ENCODE data around the gene KIFAP3.

Gene KIFAP3

DNA sequence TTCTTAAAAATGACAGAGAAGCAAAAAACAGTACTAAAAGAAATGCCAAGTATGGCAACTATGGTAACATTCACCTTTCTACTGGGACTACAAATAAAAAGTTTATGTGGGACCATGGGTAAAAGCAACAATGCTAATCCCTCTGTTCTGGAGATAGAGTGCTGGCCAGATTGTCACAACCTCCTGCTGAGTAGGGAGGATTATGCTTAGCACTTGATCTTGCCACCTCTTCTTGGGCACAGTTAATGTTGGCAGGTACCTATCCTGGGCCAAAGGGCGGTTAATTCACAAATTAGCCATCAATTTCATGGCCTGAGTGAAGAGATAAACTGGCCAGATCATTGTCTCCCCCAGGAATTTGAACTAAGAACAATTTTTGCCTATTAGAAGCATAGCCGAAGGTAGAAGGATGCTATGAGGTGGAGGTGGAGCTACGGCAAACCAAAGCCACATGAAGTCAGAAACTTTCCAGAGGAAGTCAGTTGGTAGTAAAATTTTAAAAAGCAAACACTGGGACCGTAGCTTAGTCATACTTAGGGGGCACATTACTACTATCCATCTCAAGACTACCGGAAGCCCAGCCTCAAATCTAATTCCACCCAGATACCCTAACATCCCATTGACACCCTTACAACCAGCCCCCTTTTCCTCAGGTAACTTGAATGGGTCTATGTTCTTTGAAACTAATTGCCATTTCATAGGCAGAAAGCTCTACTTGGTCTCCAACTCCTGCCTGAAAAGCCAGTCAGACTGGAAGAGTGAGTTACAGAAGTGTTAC, 183.5 kb downstream of the KIFAP3 start:
- TF ChIP-seq, protein P1, sequence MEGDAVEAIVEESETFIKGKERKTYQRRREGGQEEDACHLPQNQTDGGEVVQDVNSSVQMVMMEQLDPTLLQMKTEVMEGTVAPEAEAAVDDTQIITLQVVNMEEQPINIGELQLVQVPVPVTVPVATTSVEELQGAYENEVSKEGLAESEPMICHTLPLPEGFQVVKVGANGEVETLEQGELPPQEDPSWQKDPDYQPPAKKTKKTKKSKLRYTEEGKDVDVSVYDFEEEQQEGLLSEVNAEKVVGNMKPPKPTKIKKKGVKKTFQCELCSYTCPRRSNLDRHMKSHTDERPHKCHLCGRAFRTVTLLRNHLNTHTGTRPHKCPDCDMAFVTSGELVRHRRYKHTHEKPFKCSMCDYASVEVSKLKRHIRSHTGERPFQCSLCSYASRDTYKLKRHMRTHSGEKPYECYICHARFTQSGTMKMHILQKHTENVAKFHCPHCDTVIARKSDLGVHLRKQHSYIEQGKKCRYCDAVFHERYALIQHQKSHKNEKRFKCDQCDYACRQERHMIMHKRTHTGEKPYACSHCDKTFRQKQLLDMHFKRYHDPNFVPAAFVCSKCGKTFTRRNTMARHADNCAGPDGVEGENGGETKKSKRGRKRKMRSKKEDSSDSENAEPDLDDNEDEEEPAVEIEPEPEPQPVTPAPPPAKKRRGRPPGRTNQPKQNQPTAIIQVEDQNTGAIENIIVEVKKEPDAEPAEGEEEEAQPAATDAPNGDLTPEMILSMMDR (IDR thresholded peaks at IDR 0.05), result no peak

DNA sequence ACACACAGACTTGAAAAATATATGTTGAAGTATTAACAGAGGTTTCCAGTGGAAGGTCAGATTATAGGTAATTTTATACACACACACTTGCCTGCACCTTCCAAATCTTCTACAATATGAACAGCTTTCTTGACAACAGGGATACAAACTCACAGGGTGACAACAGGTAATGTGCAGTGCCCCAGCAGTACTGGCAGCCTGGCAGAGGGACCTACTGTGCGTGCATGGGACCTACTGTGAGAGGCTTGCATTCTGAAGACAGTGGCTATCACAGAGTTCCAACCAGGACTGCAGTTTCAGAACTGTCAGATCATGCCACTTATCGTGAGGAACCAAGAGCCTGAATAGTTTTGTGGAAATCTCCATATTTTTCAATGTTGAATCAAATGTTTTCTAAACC, 184.6 kb downstream of the KIFAP3 start:
- TF ChIP-seq, protein P1 (IDR thresholded peaks at IDR 0.05), result no peak

DNA sequence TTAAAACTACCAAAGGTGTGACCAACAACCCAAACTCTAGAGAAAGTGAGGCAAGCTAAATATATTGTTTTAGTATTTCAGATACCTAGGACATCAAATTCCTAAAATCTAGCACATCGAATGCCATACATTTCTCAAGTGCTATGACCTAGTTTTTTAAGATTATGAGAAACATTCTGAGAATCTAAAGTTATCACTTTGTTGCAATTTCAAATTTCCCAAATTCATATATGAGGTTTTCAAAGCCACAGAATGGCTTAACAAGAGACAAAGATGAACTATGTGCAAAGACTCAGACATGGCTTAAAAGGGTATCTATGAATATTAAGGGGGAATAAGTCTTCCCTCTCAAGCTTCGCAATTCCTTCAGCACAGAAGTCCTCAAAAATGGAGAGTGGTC, 187.6 kb downstream of the KIFAP3 start:
- TF ChIP-seq, protein P1 (IDR thresholded peaks at IDR 0.05), result no peak

DNA sequence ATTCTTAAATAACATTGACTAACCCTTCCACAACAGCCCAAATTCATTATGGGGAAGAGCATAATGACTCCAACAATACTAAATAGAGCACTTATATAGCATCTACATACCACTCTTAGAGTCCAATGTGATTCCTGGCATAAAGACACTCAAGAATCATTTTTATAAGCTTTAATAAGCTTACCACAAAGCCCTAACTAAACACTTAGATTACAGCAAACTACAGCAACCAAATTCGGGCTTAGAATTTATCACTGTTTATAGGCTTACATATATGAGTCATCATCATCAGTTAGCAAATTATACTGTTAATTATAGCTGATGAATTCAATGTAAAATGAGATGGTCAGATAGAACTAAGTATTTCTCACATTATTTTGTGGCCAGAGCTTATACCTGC, 188.1 kb downstream of the KIFAP3 start:
- TF ChIP-seq, protein P1 (IDR thresholded peaks at IDR 0.05), result no peak

DNA sequence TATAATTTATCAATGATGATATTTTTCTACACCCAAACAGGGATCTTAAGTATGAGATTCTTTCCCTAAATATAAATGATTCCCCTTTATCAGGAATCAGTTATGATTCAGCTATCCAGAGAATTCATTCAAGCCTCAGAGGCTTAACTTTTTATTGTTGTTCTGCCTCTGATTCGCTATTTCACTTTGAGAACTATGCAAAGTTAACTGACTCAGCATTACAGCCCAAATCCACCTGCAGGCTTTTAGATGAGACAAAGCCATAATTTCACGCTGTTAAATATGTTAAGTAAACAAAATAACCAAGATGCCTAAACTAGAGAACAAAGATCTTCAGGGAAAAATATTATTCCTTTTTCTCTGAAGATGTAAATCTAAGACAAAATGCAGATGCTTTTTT, 189.3 kb downstream of the KIFAP3 start:
- TF ChIP-seq, protein P1 (IDR thresholded peaks at IDR 0.05), result no peak

DNA sequence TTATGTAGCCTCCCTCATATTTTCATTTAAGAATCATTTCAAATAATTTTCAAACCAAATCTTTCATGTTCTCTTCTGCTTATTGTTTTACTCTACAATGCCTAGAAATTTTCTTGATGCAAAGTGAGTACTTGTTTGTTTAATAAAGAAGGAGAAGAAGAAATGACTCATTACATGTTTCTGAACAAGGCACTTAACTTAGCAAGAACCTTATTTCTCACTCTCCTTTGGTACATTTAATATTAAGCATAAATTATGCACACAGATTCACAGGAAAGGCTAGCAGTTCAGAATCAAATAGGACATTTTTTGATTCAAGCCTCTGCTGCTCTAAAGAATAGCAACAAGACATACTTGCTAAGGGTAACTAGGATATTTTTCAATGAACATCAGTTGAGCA, 189.9 kb downstream of the KIFAP3 start:
- TF ChIP-seq, protein P1 (IDR thresholded peaks at IDR 0.05), result no peak

DNA sequence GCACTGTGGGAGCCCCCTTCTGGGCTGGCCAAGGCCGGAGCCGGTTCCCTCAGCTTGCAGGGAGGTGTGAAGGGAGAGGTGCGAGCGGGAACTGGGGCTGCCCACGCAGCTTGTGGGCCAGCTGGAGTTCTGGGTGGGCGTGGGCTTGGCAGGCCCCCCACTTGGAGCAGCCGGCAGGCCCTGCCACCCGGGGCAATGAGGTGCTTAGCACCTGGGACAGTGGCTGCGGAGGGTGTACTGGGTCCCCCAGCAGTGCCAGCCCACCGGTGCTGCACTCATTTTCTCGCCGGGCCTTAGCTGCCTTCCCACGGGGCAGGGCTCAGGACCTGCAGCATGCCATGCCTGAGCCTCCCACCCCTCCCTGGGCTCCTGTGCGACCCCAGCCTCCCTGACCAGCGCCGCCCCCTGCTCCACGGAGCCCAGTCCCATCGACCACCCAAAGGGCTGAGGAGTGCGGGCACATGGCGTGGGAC, 192.4 kb downstream of the KIFAP3 start:
- TF ChIP-seq, protein P1 (IDR thresholded peaks at IDR 0.05), result no peak
